ENCODE measurements around the gene XYLT1.

XYLT1 gene

DNA sequence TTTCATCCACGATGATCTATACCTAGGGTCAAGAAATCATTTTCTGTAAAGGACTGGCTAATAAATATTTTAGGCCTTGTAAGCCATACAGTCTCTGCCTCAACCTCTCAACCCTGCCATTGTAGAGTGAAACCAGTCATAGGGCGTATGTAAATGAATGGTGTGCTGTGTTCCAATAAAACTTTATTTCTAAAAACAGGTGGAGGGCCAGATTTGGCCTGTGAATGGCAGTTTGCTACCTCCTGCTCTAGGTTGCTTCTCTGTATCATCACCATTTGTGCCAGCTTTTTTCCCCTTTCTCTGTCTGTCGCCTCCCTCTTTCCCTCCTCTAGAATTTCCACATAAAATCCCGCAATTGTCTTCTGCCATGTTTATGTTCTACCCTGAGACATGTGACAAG lies 181.7 kb downstream of the XYLT1 start:
- no peak overlapping the region for H3K4me3 ChIP-seq (ENCODE audit: low read depth, low read length)
- DNase-seq (ENCODE audit: low read depth): no peak
- TF ChIP-seq, protein P1, sequence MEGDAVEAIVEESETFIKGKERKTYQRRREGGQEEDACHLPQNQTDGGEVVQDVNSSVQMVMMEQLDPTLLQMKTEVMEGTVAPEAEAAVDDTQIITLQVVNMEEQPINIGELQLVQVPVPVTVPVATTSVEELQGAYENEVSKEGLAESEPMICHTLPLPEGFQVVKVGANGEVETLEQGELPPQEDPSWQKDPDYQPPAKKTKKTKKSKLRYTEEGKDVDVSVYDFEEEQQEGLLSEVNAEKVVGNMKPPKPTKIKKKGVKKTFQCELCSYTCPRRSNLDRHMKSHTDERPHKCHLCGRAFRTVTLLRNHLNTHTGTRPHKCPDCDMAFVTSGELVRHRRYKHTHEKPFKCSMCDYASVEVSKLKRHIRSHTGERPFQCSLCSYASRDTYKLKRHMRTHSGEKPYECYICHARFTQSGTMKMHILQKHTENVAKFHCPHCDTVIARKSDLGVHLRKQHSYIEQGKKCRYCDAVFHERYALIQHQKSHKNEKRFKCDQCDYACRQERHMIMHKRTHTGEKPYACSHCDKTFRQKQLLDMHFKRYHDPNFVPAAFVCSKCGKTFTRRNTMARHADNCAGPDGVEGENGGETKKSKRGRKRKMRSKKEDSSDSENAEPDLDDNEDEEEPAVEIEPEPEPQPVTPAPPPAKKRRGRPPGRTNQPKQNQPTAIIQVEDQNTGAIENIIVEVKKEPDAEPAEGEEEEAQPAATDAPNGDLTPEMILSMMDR (IDR thresholded peaks at IDR 0.05; ENCODE audit: insufficient read depth, low read depth, low read length, missing control alignments): no peak

GRCh38 chr16:17287166-17287800 lies 183.5 kb downstream of the XYLT1 start:
- no peak for DNase-seq (ENCODE audit: low read depth)
- TF ChIP-seq, protein P1 (IDR thresholded peaks at IDR 0.05; ENCODE audit: insufficient read depth, low read depth, low read length, missing control alignments): no peak
- H3K4me3 ChIP-seq (ENCODE audit: low read depth, low read length): no peak overlapping the region

DNA sequence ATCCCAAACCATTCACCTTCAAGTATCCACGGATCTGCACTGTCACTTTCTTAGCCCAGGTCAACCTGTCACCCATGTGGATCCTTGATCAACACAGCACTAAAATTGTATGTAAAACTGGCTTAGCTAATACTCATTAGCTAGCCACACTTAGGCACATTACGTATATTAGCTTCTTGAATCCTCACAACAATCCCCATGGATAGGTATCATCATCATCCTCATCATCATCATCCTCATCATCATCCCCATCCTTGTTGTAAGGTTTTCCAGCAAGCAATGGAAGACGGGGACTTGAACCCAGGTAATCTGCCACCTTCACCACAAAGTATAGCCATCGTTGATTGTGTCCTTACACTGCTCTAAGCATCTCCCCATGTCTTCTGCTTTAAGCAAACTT lies 184.3 kb downstream of the XYLT1 start:
- no peak overlapping the region for H3K4me3 ChIP-seq (ENCODE audit: low read depth, low read length)
- DNase-seq (ENCODE audit: low read depth): no peak
- TF ChIP-seq, protein P1 (IDR thresholded peaks at IDR 0.05; ENCODE audit: insufficient read depth, low read depth, low read length, missing control alignments): no peak

DNA sequence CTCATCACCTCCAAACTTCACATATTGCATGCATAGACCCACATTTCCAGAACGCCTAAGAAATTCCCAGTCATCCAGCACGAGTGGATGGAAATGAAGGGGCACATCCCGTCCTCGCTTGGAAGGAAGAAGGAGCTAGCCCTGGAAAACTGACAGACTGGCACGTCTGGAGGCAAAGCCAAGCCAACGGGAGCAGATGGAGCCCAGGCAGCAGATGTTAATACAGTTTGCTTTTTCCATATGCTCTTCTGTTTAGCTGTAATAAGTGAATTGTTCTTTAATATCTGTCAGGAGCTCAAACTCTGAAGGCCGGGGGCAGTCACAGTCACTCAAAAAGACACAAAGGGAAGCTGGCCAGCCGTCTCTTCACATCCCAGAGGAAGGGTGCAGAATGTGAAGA lies 187.7 kb downstream of the XYLT1 start:
- DNase-seq (ENCODE audit: low read depth): no peak
- TF ChIP-seq, protein P1 (IDR thresholded peaks at IDR 0.05; ENCODE audit: insufficient read depth, low read depth, low read length, missing control alignments): no peak
- H3K4me3 ChIP-seq (ENCODE audit: low read depth, low read length): no peak overlapping the region

GRCh38 chr16:17282247-17282646 lies 188.5 kb downstream of the XYLT1 start:
- peak; percentile 28 for DNase-seq (ENCODE audit: low read depth)
- TF ChIP-seq, protein P1 (IDR thresholded peaks at IDR 0.05; ENCODE audit: insufficient read depth, low read depth, low read length, missing control alignments): no peak
- no peak overlapping the region for H3K4me3 ChIP-seq (ENCODE audit: low read depth, low read length)

GRCh38 chr16:17281052-17281451 lies 189.7 kb downstream of the XYLT1 start:
- TF ChIP-seq, protein P1 (IDR thresholded peaks at IDR 0.05; ENCODE audit: insufficient read depth, low read depth, low read length, missing control alignments): no peak
- DNase-seq (ENCODE audit: low read depth): no peak
- H3K4me3 ChIP-seq (ENCODE audit: low read depth, low read length): no peak overlapping the region

- TF ChIP-seq, protein P1 (IDR thresholded peaks at IDR 0.05; ENCODE audit: insufficient read depth, low read depth, low read length, missing control alignments): no peak
- DNase-seq (ENCODE audit: low read depth): no peak
- no peak overlapping the region for H3K4me3 ChIP-seq (ENCODE audit: low read depth, low read length)
These were observed 191.8 kb downstream of the XYLT1 start for GRCh38 chr16:17278988-17279387.

All from GM12865 (cell line).